ENCODE measurements around the gene OPA3.

DNA sequence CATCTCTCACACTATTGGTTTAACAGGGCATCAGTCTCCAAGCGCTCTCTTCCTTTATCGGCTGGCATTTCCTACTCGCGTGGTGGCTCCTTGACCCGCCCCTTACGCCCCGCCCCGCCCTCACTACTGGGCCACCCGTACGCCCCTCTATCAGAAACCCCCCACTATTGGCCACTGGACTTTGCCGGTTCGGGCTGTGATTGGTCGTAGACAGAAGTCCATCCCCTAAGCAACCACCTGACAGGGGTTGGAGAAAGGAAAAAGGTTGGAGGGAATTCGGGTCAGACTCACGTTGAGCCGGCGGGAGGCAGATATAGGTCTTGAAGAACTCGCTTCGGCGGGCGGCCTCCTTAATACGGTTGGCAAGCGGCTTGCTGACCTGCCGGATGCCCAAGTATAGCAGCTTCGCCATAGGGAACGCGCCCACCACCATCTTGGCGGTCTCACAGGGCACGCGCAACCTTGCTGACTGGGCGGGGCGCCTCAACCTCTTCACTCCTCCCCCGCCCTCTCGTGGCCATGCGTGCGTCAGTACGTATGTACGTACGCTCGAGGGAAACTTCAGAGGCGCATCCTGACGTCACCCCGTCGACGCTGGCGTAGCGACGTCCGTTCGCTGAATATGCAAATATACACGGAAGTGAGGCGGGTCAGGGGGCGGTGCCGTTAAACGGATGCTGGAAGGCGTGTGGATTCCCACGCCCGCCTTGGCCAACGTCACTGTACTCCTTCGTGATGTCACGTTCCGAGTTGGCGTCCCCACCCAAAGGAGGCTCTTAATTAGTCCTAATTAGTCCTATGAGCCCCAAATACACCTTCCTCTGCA lies at the start of gene OPA3:
- TF ChIP-seq, protein P1, sequence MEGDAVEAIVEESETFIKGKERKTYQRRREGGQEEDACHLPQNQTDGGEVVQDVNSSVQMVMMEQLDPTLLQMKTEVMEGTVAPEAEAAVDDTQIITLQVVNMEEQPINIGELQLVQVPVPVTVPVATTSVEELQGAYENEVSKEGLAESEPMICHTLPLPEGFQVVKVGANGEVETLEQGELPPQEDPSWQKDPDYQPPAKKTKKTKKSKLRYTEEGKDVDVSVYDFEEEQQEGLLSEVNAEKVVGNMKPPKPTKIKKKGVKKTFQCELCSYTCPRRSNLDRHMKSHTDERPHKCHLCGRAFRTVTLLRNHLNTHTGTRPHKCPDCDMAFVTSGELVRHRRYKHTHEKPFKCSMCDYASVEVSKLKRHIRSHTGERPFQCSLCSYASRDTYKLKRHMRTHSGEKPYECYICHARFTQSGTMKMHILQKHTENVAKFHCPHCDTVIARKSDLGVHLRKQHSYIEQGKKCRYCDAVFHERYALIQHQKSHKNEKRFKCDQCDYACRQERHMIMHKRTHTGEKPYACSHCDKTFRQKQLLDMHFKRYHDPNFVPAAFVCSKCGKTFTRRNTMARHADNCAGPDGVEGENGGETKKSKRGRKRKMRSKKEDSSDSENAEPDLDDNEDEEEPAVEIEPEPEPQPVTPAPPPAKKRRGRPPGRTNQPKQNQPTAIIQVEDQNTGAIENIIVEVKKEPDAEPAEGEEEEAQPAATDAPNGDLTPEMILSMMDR (IDR thresholded peaks at IDR 0.05) = no peak
- no peak for TF ChIP-seq EZH2 (IDR thresholded peaks at IDR 0.05; ENCODE audit: borderline replicate concordance, insufficient read depth, low read depth, low read length, poor library complexity, severe bottlenecking)

Measured in B cell (primary cell).